Upper lobe of right lung (tissue), 1 donor: ENCODE measurements around the gene ANKRD11. TPM values are rescaled to one million over a fixed set of nuclear protein-coding genes. Genes with fewer than 3 reads are reported as not detected.

Source experiments
- ATAC-seq: fragments of 200-7000 bp; cut with Tn5 transposase; one replicate; pipeline ENCODE4 v1.9.1; 2020; ENCODE audit warnings: mild to moderate bottlenecking, moderate library complexity
- DNase-seq: peaks from one replicate; pipeline ENCODE4 v3.0.0-alpha.2; 2020
- H3K27ac ChIP-seq: fragments of 200-600 bp; one replicate; pipeline ENCODE4 v1.8.0; 2022
- H3K27me3 ChIP-seq: fragments of 200-600 bp; one replicate; pipeline ENCODE4 v1.8.0; 2022; ENCODE audit warnings: mild to moderate bottlenecking
- H3K36me3 ChIP-seq: fragments of 200-600 bp; one replicate; pipeline ENCODE4 v1.8.0; 2022
- H3K4me1 ChIP-seq: fragments of 200-600 bp; one replicate; pipeline ENCODE4 v1.8.0; 2022
- H3K4me3 ChIP-seq: fragments of 200-600 bp; one replicate; pipeline ENCODE4 v1.8.0; 2022; ENCODE audit warnings: mild to moderate bottlenecking
- H3K9me3 ChIP-seq: fragments of 200-600 bp; one replicate; pipeline ENCODE4 v1.8.0; 2022
- CTCF ChIP-seq: fragments of 200-600 bp; IDR thresholded peaks from one replicate; pipeline ENCODE4 v1.8.0; 2022; ENCODE audit warnings: antibody characterized with exemption
- intact Hi-C: fragments of 100-400 bp; cut with DNase I; formaldehyde crosslinking; loops from one replicate; pipeline ENCODE4 v1.11.0; 2022
- total RNA-seq: library from RNA; stranded (reverse); fragmentation: NEBNext Ultra II Directional; extraction: Animal tissue kit (Norgen Biotek cat#: 25700); gene quantifications from one replicate; pipeline ENCODE4 v1.2.1, GENCODE V29; 2021
- donor health status: DM: no; HTN: yes; CAD: no; lungs with severe emphysema.

The ANKRD11 gene
- total RNA-seq, 1 donor from 2014 or later, result 125 TPM

GRCh38 chr16:89324056-89325010 lies 166.0 kb downstream of the ANKRD11 start:
- H3K4me3 ChIP-seq, result no peak overlapping the region
- no peak for TF ChIP-seq CTCF
- intact Hi-C loops, result loop anchor here (10.0 kb wide), 1 partner anchor 180 kb away; the partner anchor contains the start of gene SPG7
- no peaks in the 10 kb centered on the region for H3K36me3 ChIP-seq
- no peaks in the 10 kb centered on the region for H3K9me3 ChIP-seq
- peak; percentile 36 for DNase-seq
- ATAC-seq, result no peak
- no peaks in the 10 kb centered on the region for H3K27me3 ChIP-seq
- peaks cover 74% of the 10 kb centered on the region for H3K4me1 ChIP-seq
- no peak overlapping the region for H3K27ac ChIP-seq

- no peak for TF ChIP-seq CTCF
- Histone ChIP-seq H3K4me3 (no peak overlapping the region), H3K27ac (peak overlapping the region; percentile 65), H3K9me3 (no peaks in the 10 kb centered on the region), H3K27me3 (no peaks in the 10 kb centered on the region), H3K4me1 (peaks cover 80% of the 10 kb centered on the region), H3K36me3 (no peaks in the 10 kb centered on the region)
- intact Hi-C loops, result loop anchor here (10.0 kb wide), 1 partner anchor 181 kb away; the partner anchor contains the start of gene SPG7
- no peak for DNase-seq
- peak; percentile 1 for ATAC-seq
Measured at GRCh38 chr16:89323120-89323960, 167.0 kb downstream of the ANKRD11 start.

- ATAC-seq, result peak; percentile 60
- peaks cover 88% of the 10 kb centered on the region for H3K4me1 ChIP-seq
- intact Hi-C loops, result loop anchor here (10.0 kb wide), 1 partner anchor 182 kb away; the partner anchor contains the start of gene SPG7
Measured at GRCh38 chr16:89322321-89323119, 167.8 kb downstream of the ANKRD11 start.

GRCh38 chr16:89320782-89321501 lies 169.4 kb downstream of the ANKRD11 start:
- DNase-seq, result no peak
- H3K9me3 ChIP-seq, result no peaks in the 10 kb centered on the region
- H3K4me3 ChIP-seq, result no peak overlapping the region
- intact Hi-C loops, result loop anchor here (10.0 kb wide), 1 partner anchor 184 kb away; the partner anchor contains the start of gene SPG7
- peaks cover 95% of the 10 kb centered on the region for H3K4me1 ChIP-seq
- TF ChIP-seq CTCF, result no peak
- peak overlapping the region; percentile 30 for H3K27ac ChIP-seq
- peak; percentile 36 for ATAC-seq
- no peaks in the 10 kb centered on the region for H3K27me3 ChIP-seq
- H3K36me3 ChIP-seq, result no peaks in the 10 kb centered on the region

More at GRCh38 chr16:89322321-89323119, 167.8 kb downstream of the ANKRD11 start:
- no peak overlapping the region for H3K4me3 ChIP-seq
- TF ChIP-seq CTCF, result no peak
- no peaks in the 10 kb centered on the region for H3K9me3 ChIP-seq
- H3K36me3 ChIP-seq, result no peaks in the 10 kb centered on the region
- H3K27me3 ChIP-seq, result no peaks in the 10 kb centered on the region
- peak overlapping the region; percentile 65 for H3K27ac ChIP-seq
- DNase-seq, result peak; percentile 87
